OCI-LY7 (cell line): Measurements from ENCODE around the gene GRIPAP1.

Source experiments
- CTCF ChIP-seq: fragments of 200-600 bp; sonication (generic); conservative IDR thresholded peaks from 2 replicates; pipeline ENCODE4 v1.5.1; 2014; ENCODE audit warnings: mild to moderate bottlenecking, antibody characterized with exemption, low read length, moderate library complexity, mixed read lengths
- EZH2phosphoT487 ChIP-seq: fragments of 200-600 bp; sonication (generic); IDR thresholded peaks from 2 replicates; pipeline ENCODE4 v1.6.1; 2018; ENCODE audit warnings: low read depth, borderline replicate concordance, mild to moderate bottlenecking, mixed run types, antibody characterized with exemption, low read length, moderate library complexity, mixed read lengths

GRCh38 chrX:48933757-48934156 is 68.3 kb downstream of the GRIPAP1 start:
- TF ChIP-seq CTCF (no peak), EZH2phosphoT487 (no peak)
